ENCODE data around the gene ILRUN.
"Not testable (repeated sequence)": the region's sequence is repeated elsewhere in the genome, so short reads cannot be mapped to it uniquely, and the experiment has no call there.

ILRUN gene

GRCh38 chr6:34696739-34697543 lies at the start of gene ILRUN:
Gene ILRUN (minus strand): TSS chr6:34696767. CDS start chr6:34696603, 164 bp downstream.
- DNase-seq (ENCODE audit: low read depth): peak; percentile 47

DNA sequence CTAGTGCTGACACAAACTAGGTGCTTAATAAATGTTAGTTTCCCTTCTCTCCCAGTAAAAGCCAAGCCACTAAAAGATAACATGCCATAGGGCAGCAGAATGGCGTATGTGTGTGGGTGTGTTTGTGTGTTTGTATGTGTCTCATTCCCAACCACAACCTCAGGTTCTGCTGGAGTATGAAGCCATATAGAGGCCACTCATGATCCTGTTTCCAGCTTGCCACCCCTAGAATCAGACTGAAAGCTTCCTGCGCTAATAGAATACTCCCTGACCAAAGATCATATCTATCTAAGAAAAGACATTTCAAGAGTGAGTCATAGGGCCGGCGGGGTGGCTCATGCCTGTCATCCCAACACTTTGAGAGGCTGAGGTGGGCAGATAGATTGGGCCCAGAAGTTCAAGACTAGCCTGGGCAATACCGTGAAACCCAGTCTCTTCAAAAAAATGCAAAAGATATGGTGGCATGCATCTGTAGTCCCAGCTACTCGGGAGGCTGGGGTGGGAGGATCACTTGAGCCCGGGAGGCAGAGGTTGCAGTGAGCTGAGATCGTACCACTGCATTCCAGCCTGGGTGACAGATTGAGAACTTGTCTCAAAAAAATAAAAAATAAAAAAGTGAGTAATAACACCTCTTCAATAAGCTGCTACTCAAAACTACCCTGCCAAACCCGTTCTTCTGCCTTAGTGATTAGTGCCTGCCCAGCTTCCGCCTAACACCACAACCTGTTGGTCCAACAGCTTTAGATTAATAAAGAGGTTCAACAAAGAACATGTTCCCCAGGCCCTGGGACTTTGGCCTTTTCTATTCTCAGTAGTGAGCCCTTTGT lies 48.9 kb upstream of the ILRUN start:
- peak; percentile 67 for DNase-seq (ENCODE audit: low read depth)

DNA sequence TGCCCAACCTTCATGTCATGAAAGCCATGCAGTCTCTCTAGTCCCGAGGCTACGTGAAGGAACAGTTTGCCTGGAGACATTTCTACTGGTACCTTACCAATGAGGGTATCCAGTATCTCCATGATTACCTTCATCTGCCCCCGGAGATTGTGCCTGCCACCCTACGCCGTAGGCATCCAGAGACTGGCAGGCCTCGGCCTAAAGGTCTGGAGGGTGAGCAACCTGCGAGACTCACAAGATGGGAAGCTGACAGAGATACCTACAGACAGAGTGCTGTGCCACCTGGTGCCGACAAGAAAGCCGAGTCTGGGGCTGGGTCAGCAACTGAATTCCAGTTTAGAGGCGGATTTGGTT lies 47.7 kb upstream of the ILRUN start:
- DNase-seq (ENCODE audit: low read depth): not testable (repeated sequence)

GRCh38 chr6:34743625-34744293 lies 47.2 kb upstream of the ILRUN start:
- no peak for DNase-seq (ENCODE audit: low read depth)

GRCh38 chr6:34742094-34742493 lies 45.5 kb upstream of the ILRUN start:
- no peak for DNase-seq (ENCODE audit: low read depth)

GRCh38 chr6:34736823-34737222 lies 40.3 kb upstream of the ILRUN start:
- no peak for DNase-seq (ENCODE audit: low read depth)

DNA sequence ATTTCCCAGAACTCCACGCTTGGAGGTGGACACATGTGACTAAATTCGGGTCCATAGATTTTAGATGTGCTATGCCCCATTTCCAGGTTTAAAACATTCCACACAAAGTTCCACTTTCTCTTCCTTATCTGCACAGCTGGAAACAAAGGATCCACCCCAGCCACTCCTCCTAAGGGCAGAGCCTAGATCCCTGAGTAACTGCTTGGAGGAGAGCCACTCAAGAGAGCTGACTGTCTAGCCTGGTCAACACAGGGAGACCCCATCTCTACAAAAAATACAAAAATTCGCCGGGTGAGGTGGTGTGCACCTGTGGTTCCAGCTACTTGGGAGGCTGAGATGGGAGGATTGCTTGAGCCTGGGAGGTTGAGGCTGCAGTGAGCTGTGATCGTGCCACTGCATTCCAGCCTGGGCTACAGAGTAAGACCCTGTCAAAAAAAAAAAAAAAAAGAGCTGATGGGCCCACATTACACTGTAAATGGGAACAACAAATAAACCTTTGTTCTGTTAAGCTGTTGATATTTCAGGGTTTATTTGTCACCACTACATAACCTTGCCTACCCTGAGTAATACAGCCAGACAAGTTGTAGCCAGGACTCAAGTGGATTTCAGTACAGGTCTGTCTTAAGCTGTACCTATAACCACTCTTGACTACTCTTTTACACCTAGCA lies 35.0 kb upstream of the ILRUN start:
- DNase-seq (ENCODE audit: low read depth): no peak

GRCh38 chr6:34729631-34730470 lies 33.3 kb upstream of the ILRUN start:
- no peak for DNase-seq (ENCODE audit: low read depth)

DNA sequence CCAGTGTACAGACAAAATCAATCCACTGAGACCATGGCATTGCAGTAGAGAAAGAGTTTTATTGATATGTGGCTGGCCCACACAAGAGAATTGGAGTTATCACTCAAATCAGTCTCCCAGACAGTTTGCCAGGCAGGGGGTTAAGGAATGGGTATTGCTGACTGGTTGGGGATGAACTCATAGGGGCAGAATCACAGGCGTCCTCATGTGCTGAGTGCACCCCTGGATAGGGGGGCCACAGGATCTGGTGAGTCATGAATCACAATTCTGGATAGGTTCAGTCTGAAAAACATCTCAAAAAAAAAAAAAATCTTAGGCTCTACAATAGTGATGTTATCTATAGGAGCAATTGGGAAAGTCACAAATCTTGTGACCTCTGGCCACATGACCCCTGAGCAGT lies 29.5 kb upstream of the ILRUN start:
- DNase-seq (ENCODE audit: low read depth): no peak

DNA sequence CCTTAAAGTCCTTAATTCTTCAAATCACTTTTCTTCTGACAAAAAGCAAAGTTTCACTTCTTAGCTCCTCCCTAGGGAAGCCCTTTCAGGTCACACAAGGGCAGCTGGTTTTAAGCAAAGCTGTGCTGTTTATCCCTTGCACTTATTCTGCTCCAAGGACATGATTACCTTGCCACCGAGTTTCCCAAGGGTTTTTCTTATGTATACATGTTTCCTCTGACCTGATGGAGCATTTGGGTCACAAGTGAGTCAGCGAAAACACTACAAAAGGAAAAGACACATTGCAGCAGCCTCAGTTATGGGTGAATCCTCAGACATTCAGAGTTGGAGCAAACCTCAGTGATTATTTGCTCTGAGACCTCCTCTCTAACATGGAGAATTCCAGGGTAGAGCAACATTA lies 26.6 kb upstream of the ILRUN start:
- DNase-seq (ENCODE audit: low read depth): no peak

- no peak for DNase-seq (ENCODE audit: low read depth)
Measured at GRCh38 chr6:34722451-34722850, 25.9 kb upstream of the ILRUN start.

DNA sequence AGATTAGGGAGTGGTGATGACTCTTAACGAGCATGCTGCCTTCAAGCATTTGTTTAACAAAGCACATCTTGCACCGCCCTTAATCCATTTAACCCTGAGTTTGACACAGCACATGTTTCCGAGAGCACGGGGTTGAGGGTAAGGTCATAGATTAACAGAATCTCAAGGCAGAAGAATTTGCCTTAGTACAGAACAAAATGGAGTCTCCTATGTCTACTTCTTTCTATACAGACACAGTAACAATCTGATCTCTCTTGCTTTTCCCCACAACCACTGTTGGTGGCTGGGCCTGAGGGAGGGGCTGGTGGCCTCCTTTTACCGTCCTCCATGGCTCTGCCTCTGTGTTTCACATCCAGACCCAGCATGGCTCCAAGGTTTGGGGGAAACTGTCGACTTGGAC lies 23.6 kb upstream of the ILRUN start:
- not testable (repeated sequence) for DNase-seq (ENCODE audit: low read depth)

GRCh38 chr6:34719646-34720045 lies 23.1 kb upstream of the ILRUN start:
- DNase-seq (ENCODE audit: low read depth): not testable (repeated sequence)

DNA sequence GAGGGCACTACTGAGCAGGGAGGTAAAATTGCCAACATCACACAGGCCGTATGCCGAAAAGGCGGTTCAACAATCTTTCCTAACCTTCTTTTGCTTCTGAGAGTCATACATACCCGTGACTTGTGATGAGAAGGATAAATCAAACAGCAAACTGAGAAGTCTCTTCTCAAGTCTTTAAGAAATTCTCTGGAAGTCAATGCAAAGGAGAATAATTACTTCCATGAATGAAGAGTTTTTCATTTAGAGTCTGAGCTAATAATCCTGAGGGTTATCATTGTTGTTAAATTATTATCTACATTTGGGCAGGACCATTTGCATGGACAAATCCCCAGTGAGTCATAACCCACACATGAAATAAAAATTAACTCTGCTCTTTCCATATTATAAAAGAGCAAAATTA lies 22.4 kb upstream of the ILRUN start:
- no peak for DNase-seq (ENCODE audit: low read depth)

GRCh38 chr6:34717466-34717865 lies 20.9 kb upstream of the ILRUN start:
- DNase-seq (ENCODE audit: low read depth): no peak

DNA sequence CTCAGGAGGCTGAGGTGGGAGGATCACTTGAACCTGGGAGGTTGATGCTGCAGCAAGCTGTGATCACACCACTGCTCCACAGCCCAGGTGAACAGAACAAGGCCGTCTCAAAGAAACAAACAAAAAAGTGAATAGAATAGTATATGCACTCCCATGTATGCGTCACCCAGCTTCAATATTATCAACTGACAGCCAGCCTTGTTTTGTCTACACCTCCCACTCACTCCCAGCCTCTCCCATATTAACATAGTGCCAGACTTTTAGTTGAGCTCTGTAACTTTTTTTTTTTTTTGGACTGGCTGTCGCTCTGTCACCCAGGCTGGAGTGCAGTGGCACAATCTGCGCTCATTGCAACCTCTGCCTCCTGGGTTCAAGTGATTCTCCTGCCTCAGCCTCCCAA lies 18.1 kb upstream of the ILRUN start:
- DNase-seq (ENCODE audit: low read depth): no peak

DNA sequence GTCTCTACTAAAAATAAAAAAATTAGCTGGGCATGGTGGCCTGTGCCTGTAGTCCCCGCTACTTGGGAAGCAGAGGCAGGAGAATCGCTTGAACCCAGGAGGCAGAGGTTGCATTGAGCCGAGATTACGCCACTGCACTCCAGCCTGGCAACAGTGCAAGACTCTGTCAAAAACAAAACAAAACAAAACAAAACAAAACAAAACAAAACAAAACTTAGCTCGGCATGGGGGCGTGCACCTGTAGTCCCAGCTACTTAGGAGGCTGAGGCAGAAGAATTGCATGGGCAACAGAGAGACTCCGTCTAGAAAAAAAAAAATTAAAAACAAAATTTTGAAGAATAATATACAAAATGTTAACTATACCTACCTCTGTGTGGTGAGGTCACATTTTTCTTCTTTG lies 16.3 kb upstream of the ILRUN start:
- DNase-seq (ENCODE audit: low read depth): not testable (repeated sequence)

DNA sequence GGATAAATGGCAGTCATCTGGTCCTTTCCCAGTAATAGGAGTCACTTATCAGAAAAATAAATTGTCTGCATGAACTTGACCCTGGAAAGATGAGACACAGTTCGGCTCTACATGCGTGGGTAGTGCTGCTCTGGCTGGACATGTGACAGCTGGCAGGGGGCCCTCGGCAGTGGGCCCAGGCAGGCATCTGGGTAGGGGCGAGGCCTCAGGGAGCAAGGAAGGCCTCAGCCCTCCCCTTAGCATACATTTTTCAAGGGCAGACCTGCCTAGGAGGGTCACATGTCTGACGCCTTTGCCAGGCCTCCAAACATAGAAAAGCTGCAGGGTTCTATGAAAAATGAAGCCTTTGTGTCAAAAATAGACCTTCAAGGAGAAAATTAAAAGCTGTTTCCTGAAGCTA lies 12.8 kb upstream of the ILRUN start:
- no peak for DNase-seq (ENCODE audit: low read depth)

- DNase-seq (ENCODE audit: low read depth): no peak
Measured at GRCh38 chr6:34705241-34705640, 8.7 kb upstream of the ILRUN start.

- DNase-seq (ENCODE audit: low read depth): no peak
Measured at GRCh38 chr6:34701199-34701598, 4.6 kb upstream of the ILRUN start.

GRCh38 chr6:34697904-34698559 lies 1.5 kb upstream of the ILRUN start:
- no peak for DNase-seq (ENCODE audit: low read depth)
